HEK293T (cell line): ENCODE measurements around the gene MFRP.

Experiments
- CTCF ChIA-PET: fragments of 350-600 bp; formaldehyde crosslinking; extraction: SDS; loops from one replicate; lab custom pipeline; 2021; ENCODE audit warnings: antibody characterized with exemption, inconsistent platforms; lab: Yijun Ruan, JAX
- POLR2A ChIA-PET: fragments of 350-600 bp; formaldehyde crosslinking; extraction: SDS; loops from one replicate; lab custom pipeline; 2020; ENCODE audit warnings: antibody characterized with exemption, inconsistent platforms; lab: Yijun Ruan, JAX
- DNase-seq: peaks from one replicate; pipeline ENCODE4 v3.0.0; 2012; ENCODE audit warnings: mixed read lengths; ENCODE audit errors: extremely low spot score
- ARNT ChIP-seq: fragments of 450-650 bp; IDR thresholded peaks from 2 replicates; pipeline ENCODE4 v1.6.1; 2017; ENCODE audit warnings: mild to moderate bottlenecking
- BHLHE40 ChIP-seq: fragments of 450-650 bp; IDR thresholded peaks from 2 replicates; pipeline ENCODE4 v1.6.1; 2016; ENCODE audit warnings: mild to moderate bottlenecking, moderate library complexity, borderline replicate concordance
- CTBP1 ChIP-seq: fragments of 450-650 bp; IDR thresholded peaks from 2 replicates; pipeline ENCODE4 v1.6.1; 2016; ENCODE audit warnings: borderline replicate concordance
- ELF4 ChIP-seq: fragments of 450-650 bp; IDR thresholded peaks from 2 replicates; pipeline ENCODE4 v1.6.1; 2017; ENCODE audit warnings: antibody characterized with exemption
- FOXA1 ChIP-seq: fragments of 450-650 bp; IDR thresholded peaks from 2 replicates; pipeline ENCODE4 v1.6.1; 2016; ENCODE audit warnings: mild to moderate bottlenecking
- FOXK2 ChIP-seq: fragments of 450-650 bp; IDR thresholded peaks from 2 replicates; pipeline ENCODE4 v1.6.1; 2016; ENCODE audit warnings: mild to moderate bottlenecking
- FOXM1 ChIP-seq: fragments of 450-650 bp; IDR thresholded peaks from 2 replicates; pipeline ENCODE4 v1.6.1; 2017; ENCODE audit warnings: mild to moderate bottlenecking, borderline replicate concordance
- HDGF ChIP-seq: fragments of 450-650 bp; IDR thresholded peaks from 2 replicates; pipeline ENCODE4 v1.6.1; 2017; ENCODE audit warnings: antibody characterized with exemption, borderline replicate concordance
- L3MBTL2 ChIP-seq: fragments of 450-650 bp; conservative IDR thresholded peaks from 2 replicates; pipeline ENCODE4 v1.6.1; 2016; ENCODE audit warnings: mild to moderate bottlenecking
- LEF1 ChIP-seq: fragments of 450-650 bp; IDR thresholded peaks from 2 replicates; pipeline ENCODE4 v1.6.1; 2017; ENCODE audit warnings: mild to moderate bottlenecking, borderline replicate concordance
- NFRKB ChIP-seq: fragments of 450-650 bp; IDR thresholded peaks from 2 replicates; pipeline ENCODE4 v1.6.1; 2016; ENCODE audit warnings: mild to moderate bottlenecking, moderate library complexity
- PKNOX1 ChIP-seq: fragments of 450-650 bp; IDR thresholded peaks from 2 replicates; pipeline ENCODE4 v1.6.1; 2016
- SP1 ChIP-seq: fragments of 450-650 bp; IDR thresholded peaks from 2 replicates; pipeline ENCODE4 v1.6.1; 2017
- SUZ12 ChIP-seq: fragments of 450-650 bp; IDR thresholded peaks from 2 replicates; pipeline ENCODE4 v1.6.1; 2016; ENCODE audit warnings: mild to moderate bottlenecking
- TARDBP ChIP-seq: fragments of 450-650 bp; IDR thresholded peaks from 2 replicates; pipeline ENCODE4 v1.6.1; 2016
- ZNF384 ChIP-seq: fragments of 450-650 bp; IDR thresholded peaks from 2 replicates; pipeline ENCODE4 v1.6.1; 2016

The MFRP gene

GRCh38 chr11:119298726-119299125 lies 47.8 kb downstream of the MFRP start:
- ChIA-PET POLR2A (no interaction called here), CTCF (no interaction called here)
- TF ChIP-seq ARNT (no peak), SUZ12 (no peak), L3MBTL2 (no peak), FOXA1 (no peak), NFRKB (no peak), HDGF (no peak)
- DNase-seq: no peak

GRCh38 chr11:119297938-119298337 lies 48.6 kb downstream of the MFRP start:
- POLR2A ChIA-PET: no interaction called here
- DNase-seq: no peak
- TF ChIP-seq HDGF (no peak), BHLHE40 (no peak), ELF4 (no peak), CTBP1 (no peak), SUZ12 (no peak), FOXK2 (no peak), FOXM1 (no peak), FOXA1 (no peak), NFRKB (no peak), TARDBP (no peak), ARNT (no peak), ZNF384 (no peak), PKNOX1 (no peak), LEF1 (no peak)
- CTCF ChIA-PET: interaction anchor here (0.9 kb wide), 1 partner anchor 13 kb away, joined by 3 read pairs; no protein-coding TSS in a partner anchor

DNA sequence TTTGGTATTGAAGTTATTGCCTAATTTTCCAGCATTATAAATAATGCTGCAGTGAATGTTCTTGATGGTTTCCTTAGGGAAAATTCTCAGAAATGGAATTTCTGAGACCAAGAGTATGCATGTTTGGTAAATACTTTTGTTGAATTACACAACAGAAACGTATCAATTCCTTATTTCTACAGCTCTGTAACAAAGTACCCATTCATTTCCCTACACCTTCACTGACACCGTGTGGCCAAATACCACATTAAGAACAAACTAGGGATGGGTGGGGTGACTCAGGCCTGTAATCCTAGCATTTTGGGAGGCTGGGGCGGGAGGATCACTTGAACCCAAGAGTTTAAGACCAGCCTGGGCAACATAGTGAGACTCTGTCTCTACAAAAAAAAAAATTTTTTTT lies 51.3 kb downstream of the MFRP start:
- POLR2A ChIA-PET: no interaction called here
- TF ChIP-seq CTBP1: no peak
- no peak for TF ChIP-seq L3MBTL2
- TF ChIP-seq ARNT: no peak
- TF ChIP-seq LEF1: no peak
- CTCF ChIA-PET: no interaction called here
- DNase-seq: no peak

DNA sequence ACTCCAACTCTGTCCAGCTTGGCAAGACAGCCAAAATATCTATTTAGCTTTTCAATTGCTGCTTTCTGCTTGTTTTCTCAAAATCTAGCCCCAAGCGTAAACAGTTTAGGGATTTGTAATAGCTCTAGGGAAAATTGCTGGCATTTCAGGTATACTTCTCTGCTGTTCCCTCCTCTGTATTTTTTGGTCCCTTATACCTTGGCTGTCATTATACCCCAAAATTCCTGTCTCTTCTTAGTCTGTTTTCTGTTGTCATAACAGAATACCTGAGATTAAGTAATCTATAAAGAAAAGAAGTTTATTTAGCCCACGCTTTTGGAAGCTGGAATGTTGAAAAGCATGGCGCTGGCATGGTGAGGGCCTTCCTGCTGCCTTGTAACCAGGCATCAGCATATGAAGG lies 53.0 kb downstream of the MFRP start:
- no peak for DNase-seq
- TF ChIP-seq FOXM1 (no peak), L3MBTL2 (no peak), CTBP1 (no peak), FOXK2 (no peak), SP1 (no peak), ELF4 (no peak), HDGF (no peak), NFRKB (no peak), ARNT (no peak), TARDBP (no peak), ZNF384 (no peak)
- CTCF ChIA-PET: no interaction called here
- POLR2A ChIA-PET: no interaction called here

DNA sequence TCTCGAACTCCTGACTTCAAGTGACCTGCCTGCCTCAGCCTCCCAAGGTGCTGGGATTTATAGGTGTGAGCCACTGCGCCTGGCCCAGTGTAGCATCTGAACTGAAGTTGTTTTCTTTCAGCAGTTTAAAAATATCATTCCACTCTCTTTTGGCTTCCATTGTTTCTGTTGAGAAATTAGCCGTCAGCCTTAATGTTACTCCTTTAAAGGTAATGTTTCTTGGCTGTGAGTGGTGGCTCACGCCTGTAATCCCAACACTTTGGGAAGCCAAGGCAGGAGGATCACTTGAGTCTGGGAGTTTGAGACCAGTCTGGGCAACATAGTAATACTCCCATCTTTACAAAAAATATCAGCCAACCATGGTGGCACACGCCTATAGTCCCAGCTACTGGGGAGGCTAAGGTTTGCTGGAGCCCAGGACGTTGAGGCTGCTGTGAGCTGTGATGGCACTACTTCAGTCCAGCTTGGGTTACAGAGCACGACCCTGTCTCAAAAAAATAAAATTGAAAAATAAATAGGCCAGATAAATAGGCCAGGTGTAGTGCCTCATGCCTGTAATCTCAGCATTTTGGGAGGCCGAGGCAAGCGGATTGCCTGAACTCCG lies 55.5 kb downstream of the MFRP start:
- ChIA-PET CTCF (no interaction called here), POLR2A (no interaction called here)
- no peak for DNase-seq
- TF ChIP-seq HDGF (no peak), ARNT (no peak), NFRKB (no peak), FOXM1 (no peak)
